Neural progenitor cell (in vitro differentiated cells): ENCODE results near the gene S100A2. TPM values are rescaled to one million over a fixed set of nuclear protein-coding genes. Genes with fewer than 3 reads are reported as not detected.
A peak's percentile ranks its signal among the peaks of the same experiment; 100 is the strongest.

ENCODE experiments used
- DNase-seq: peaks from one replicate; pipeline ENCODE4 v3.0.0-alpha.2; 2016; ENCODE audit warnings: low spot score
- H2AFZ ChIP-seq: fragments of 200-600 bp; sonication (generic); replicated peaks from 2 replicates; pipeline ENCODE4 v1.6.1; 2016; ENCODE audit warnings: antibody characterized with exemption
- H3F3A ChIP-seq: fragments of 200-600 bp; sonication (generic); 2 replicates; pipeline ENCODE4 v1.6.1; 2016; ENCODE audit warnings: antibody characterized with exemption, low read depth
- H3K27ac ChIP-seq: fragments of 200-600 bp; sonication (generic); 2 replicates; pipeline ENCODE4 v1.5.1; 2016; ENCODE audit warnings: mild to moderate bottlenecking
- H3K27me3 ChIP-seq: fragments of 200-600 bp; sonication (generic); 2 replicates; pipeline ENCODE4 v1.6.1; 2016; ENCODE audit warnings: mild to moderate bottlenecking, moderate library complexity
- H3K36me3 ChIP-seq: fragments of 200-600 bp; sonication (generic); 2 replicates; pipeline ENCODE4 v1.5.1; 2016
- H3K4me1 ChIP-seq: fragments of 200-600 bp; sonication (generic); 2 replicates; pipeline ENCODE4 v1.6.1; 2016; ENCODE audit warnings: mixed run types
- H3K4me2 ChIP-seq: fragments of 200-600 bp; sonication (generic); 2 replicates; pipeline ENCODE4 v1.6.1; 2016
- H3K4me3 ChIP-seq: fragments of 200-600 bp; sonication (generic); 2 replicates; pipeline ENCODE4 v1.5.1; 2016
- H3K79me2 ChIP-seq: fragments of 200-600 bp; sonication (generic); 2 replicates; pipeline ENCODE4 v1.6.1; 2016; ENCODE audit warnings: low read depth
- H3K9ac ChIP-seq: fragments of 200-600 bp; sonication (generic); 2 replicates; pipeline ENCODE4 v1.6.1; 2016
- H3K9me3 ChIP-seq: fragments of 200-600 bp; sonication (generic); 2 replicates; pipeline ENCODE4 v1.5.1; 2016; ENCODE audit warnings: low read depth
- H4K20me1 ChIP-seq: fragments of 200-600 bp; sonication (generic); 2 replicates; pipeline ENCODE4 v1.6.1; 2016; ENCODE audit warnings: low read depth
- H3K27ac Mint-ChIP-seq: 3 replicates; pipeline ENCODE4 v1.8.0; 2021; ENCODE audit warnings: mixed read lengths
- H3K27me3 Mint-ChIP-seq: 2 replicates; pipeline ENCODE4 v1.8.0; 2022; ENCODE audit warnings: low read depth, mild to moderate bottlenecking, inconsistent platforms, moderate library complexity, mixed read lengths; ENCODE audit not compliant: insufficient read depth
- H3K36me3 Mint-ChIP-seq: 3 replicates; pipeline ENCODE4 v1.8.0; 2021; ENCODE audit warnings: mixed read lengths
- H3K4me1 Mint-ChIP-seq: 3 replicates; pipeline ENCODE4 v1.8.0; 2021; ENCODE audit warnings: mixed read lengths
- H3K4me3 Mint-ChIP-seq: 3 replicates; pipeline ENCODE4 v1.8.0; 2021; ENCODE audit warnings: mild to moderate bottlenecking, moderate library complexity, mixed read lengths
- H3K9me3 Mint-ChIP-seq: 3 replicates; pipeline ENCODE4 v1.8.0; 2020; ENCODE audit warnings: mixed read lengths
- CTCF ChIP-seq: fragments of 200-600 bp; sonication (generic); IDR thresholded peaks from 2 replicates; pipeline ENCODE4 v1.5.1; 2017; ENCODE audit warnings: antibody characterized with exemption, mild to moderate bottlenecking
- EZH2 ChIP-seq: fragments of 200-600 bp; sonication (generic); IDR thresholded peaks from 2 replicates; pipeline ENCODE4 v1.6.1; 2017; ENCODE audit warnings: antibody characterized with exemption, mild to moderate bottlenecking, moderate library complexity
- EZH2phosphoT487 ChIP-seq: fragments of 200-600 bp; sonication (generic); IDR thresholded peaks from 2 replicates; pipeline ENCODE4 v1.6.1; 2017; ENCODE audit warnings: antibody characterized with exemption
- total RNA-seq: library from RNA; depleted of rRNA; stranded (reverse); fragments of >200 nt; gene quantifications from 2 replicates; pipeline ENCODE4 v1.2.3, GENCODE V29; 2015; ENCODE audit warnings: low replicate concordance

Gene S100A2
- total RNA-seq, 1 donor from 2014 or later = not detected

DNA sequence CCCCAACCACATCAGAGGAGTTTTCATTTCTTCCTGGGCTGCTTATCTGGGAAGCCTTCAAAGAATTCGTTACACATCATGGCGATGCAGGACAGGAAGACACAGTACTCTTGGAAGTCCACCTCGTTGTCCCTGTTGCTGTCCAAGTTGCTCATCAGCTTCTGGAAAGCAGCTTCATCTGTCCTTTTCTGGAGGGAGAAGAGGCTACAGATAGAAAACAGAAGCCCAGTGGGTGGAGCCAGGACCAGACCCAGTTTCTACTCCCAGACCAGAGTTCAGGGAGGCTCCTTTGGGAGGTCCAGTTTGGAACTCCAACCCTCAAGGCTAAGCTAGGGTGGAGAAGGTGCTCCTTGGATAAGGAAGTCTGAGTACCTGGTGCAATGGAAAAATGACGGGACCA lies 21.9 kb downstream of the S100A2 start:
- TF ChIP-seq CTCF (no peak), EZH2 (no peak), EZH2phosphoT487 (no peak)
- no peak overlapping the region for H3K4me3 ChIP-seq
- no peak overlapping the region for H3K4me2 ChIP-seq
- Mint-ChIP-seq H3K27ac (no peak overlapping the region), H3K4me3 (no peak overlapping the region), H3K27me3 (peaks cover 21% of the 10 kb centered on the region), H3K9me3 (peaks cover 4% of the 10 kb centered on the region), H3K36me3 (no peaks in the 10 kb centered on the region), H3K4me1 (peaks cover 67% of the 10 kb centered on the region)
- H3K27ac ChIP-seq = no peak overlapping the region
- H3K27me3 ChIP-seq = no peaks in the 10 kb centered on the region
- H3F3A ChIP-seq = no peaks in the 10 kb centered on the region
- no peak overlapping the region for H2AFZ ChIP-seq
- DNase-seq = no peak
- no peaks in the 10 kb centered on the region for H3K9me3 ChIP-seq
- H3K79me2 ChIP-seq = no peaks in the 10 kb centered on the region
- no peaks in the 10 kb centered on the region for H4K20me1 ChIP-seq
- H3K9ac ChIP-seq = no peak overlapping the region
- H3K36me3 ChIP-seq = no peaks in the 10 kb centered on the region
- peaks cover 30% of the 10 kb centered on the region for H3K4me1 ChIP-seq

DNA sequence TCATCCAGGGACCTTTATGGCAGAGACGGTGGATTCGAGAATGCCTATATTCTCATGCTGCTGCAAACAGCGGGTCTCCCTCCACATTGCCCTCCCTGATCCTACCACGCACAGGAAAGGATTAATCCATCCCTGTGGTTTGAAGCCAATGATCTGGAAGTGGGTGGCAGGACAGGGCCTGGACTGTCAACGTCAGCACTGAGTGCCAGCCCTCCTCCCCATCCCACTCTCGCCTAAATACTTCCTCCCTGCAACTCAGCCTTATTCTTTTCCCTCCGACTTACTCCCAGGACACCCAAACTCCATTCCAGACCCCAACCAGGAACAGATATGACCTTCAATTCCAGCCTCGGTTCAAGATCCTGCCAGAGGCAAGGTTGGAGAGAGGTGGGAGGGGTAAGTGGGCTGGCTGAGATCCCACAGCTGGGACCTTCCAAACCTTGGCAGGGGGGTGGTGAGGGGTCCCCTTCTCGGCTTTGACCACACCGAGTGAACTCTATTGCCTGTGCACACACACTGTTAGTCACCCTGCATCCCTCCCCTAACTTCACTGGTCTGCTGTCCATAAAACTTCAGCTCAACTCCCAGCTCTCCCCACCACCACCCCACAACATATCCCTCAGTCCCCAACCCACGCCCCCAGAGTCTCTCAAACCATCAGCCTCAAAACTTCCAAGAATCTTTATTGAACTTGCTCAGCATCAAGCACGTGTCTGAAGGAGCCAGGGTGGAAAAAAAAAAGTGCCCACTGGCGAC lies 22.5 kb downstream of the S100A2 start:
- peaks cover 65% of the 10 kb centered on the region for H3K4me1 Mint-ChIP-seq
- peak overlapping the region; percentile 81 for H3K27ac Mint-ChIP-seq
- no peak overlapping the region for H2AFZ ChIP-seq
- H3K9ac ChIP-seq = no peak overlapping the region
- H3K36me3 Mint-ChIP-seq = no peaks in the 10 kb centered on the region
- peaks cover 4% of the 10 kb centered on the region for H3K9me3 Mint-ChIP-seq
- TF ChIP-seq CTCF = no peak
- TF ChIP-seq EZH2phosphoT487 = no peak
- TF ChIP-seq EZH2 = no peak
- no peak overlapping the region for H3K4me2 ChIP-seq
- no peaks in the 10 kb centered on the region for H3K27me3 ChIP-seq
- H3K4me3 Mint-ChIP-seq = no peak overlapping the region
- H3K4me3 ChIP-seq = no peak overlapping the region
- no peaks in the 10 kb centered on the region for H3K79me2 ChIP-seq
- no peak overlapping the region for H3K27ac ChIP-seq
- DNase-seq = no peak
- H3K9me3 ChIP-seq = no peaks in the 10 kb centered on the region
- H3F3A ChIP-seq = no peaks in the 10 kb centered on the region
- H4K20me1 ChIP-seq = no peaks in the 10 kb centered on the region
- H3K27me3 Mint-ChIP-seq = peaks cover 17% of the 10 kb centered on the region
- H3K36me3 ChIP-seq = no peaks in the 10 kb centered on the region
- peaks cover 33% of the 10 kb centered on the region for H3K4me1 ChIP-seq

GRCh38 chr1:153541641-153542590 lies 23.7 kb downstream of the S100A2 start:
- Mint-ChIP-seq H3K27ac (peak overlapping the region; percentile 42), H3K36me3 (no peaks in the 10 kb centered on the region)

More at GRCh38 chr1:153541641-153542590, 23.7 kb downstream of the S100A2 start:
- Histone ChIP-seq H2AFZ (no peak overlapping the region), H3K4me2 (no peak overlapping the region), H4K20me1 (no peaks in the 10 kb centered on the region), H3K4me3 (no peak overlapping the region), H3K9me3 (no peaks in the 10 kb centered on the region), H3K36me3 (no peaks in the 10 kb centered on the region), H3K27ac (no peak overlapping the region), H3F3A (peaks cover 4% of the 10 kb centered on the region), H3K9ac (no peak overlapping the region), H3K27me3 (no peaks in the 10 kb centered on the region), H3K79me2 (no peaks in the 10 kb centered on the region), H3K4me1 (peaks cover 28% of the 10 kb centered on the region)
- TF ChIP-seq EZH2phosphoT487 = no peak
- no peak for TF ChIP-seq EZH2
- TF ChIP-seq CTCF = no peak
- Mint-ChIP-seq H3K4me3 (no peak overlapping the region), H3K4me1 (peaks cover 54% of the 10 kb centered on the region), H3K9me3 (peaks cover 4% of the 10 kb centered on the region), H3K27me3 (peaks cover 12% of the 10 kb centered on the region)
- DNase-seq = no peak
